ENCODE data around the gene NPRL2.

- no peak for TF ChIP-seq CTCF (conservative IDR thresholded peaks at IDR 0.05; ENCODE audit: low read depth in 2 of 2)
- no peak for TF ChIP-seq POLR2AphosphoS5 (IDR thresholded peaks at IDR 0.05; ENCODE audit: low read depth)
- no peak for TF ChIP-seq JUNB (IDR thresholded peaks at IDR 0.05; ENCODE audit: unreplicated experiment)
- TF ChIP-seq ETS1 (IDR thresholded peaks at IDR 0.05), result no peak
- TF ChIP-seq EZH2 (IDR thresholded peaks at IDR 0.05; ENCODE audit: low read depth, unreplicated experiment), result no peak
- TF ChIP-seq EZH2phosphoT487 (IDR thresholded peaks at IDR 0.05; ENCODE audit: unreplicated experiment), result no peak
- no peak for TF ChIP-seq CREB1 (CRISPR knock-in tag; IDR thresholded peaks at IDR 0.05; ENCODE audit: low read depth)
- no peak for TF ChIP-seq ZNF114 (CRISPR knock-in tag; IDR thresholded peaks at IDR 0.05)
- TF ChIP-seq ZNF462 (CRISPR knock-in tag; IDR thresholded peaks at IDR 0.05), result no peak
- no peak for TF ChIP-seq NANOG (IDR thresholded peaks at IDR 0.05; ENCODE audit: borderline replicate concordance)
- TF ChIP-seq REST (IDR thresholded peaks at IDR 0.05; ENCODE audit: unreplicated experiment), result no peak
These were observed 27.4 kb downstream of the NPRL2 start for GRCh38 chr3:50323092-50323600.
